Measurements from ENCODE around the gene THSD4.

Gene THSD4

DNA sequence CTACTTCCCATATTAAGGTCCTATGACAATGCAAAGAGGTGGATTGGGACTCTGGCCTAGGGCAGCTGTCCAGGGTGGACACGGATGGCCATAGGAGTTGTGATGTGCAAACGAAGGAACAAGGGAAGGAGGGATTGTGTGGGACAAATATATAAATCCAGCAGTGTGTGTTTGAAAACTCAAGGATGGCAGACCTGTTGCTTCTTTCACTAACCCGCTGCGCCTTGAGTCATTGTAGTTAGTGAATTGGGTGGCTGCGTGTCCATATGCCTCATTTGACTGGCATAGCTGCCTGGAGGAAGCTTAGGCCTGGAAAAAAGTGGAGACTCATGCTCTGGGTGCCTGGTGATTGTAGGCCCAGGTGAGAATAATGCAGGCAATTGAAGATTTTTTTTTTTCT is 334.7 kb downstream of the THSD4 start:
- H2AFZ ChIP-seq (ENCODE audit: low read depth): no peak overlapping the region
- no peaks in the 10 kb centered on the region for H4K20me1 ChIP-seq (ENCODE audit: insufficient read depth)
- no peaks in the 10 kb centered on the region for H3K4me1 ChIP-seq (ENCODE audit: low read depth, poor library complexity, severe bottlenecking)
- H3K27me3 ChIP-seq (ENCODE audit: insufficient read depth, low read depth): no peaks in the 10 kb centered on the region
- no peak overlapping the region for H3K27ac ChIP-seq
- H3K79me2 ChIP-seq (ENCODE audit: insufficient read depth, low read depth): no peaks in the 10 kb centered on the region
- no peak overlapping the region for H3K4me3 ChIP-seq (IDR thresholded peaks at IDR 0.05; ENCODE audit: insufficient read depth, low read depth, low read length)
- H3K36me3 ChIP-seq (ENCODE audit: insufficient read depth): no peaks in the 10 kb centered on the region
- no peak overlapping the region for H3K4me2 ChIP-seq
- TF ChIP-seq CTCF (conservative IDR thresholded peaks at IDR 0.05; ENCODE audit: low read depth, low read length): no peak
- no peak overlapping the region for H3K9ac ChIP-seq

DNA sequence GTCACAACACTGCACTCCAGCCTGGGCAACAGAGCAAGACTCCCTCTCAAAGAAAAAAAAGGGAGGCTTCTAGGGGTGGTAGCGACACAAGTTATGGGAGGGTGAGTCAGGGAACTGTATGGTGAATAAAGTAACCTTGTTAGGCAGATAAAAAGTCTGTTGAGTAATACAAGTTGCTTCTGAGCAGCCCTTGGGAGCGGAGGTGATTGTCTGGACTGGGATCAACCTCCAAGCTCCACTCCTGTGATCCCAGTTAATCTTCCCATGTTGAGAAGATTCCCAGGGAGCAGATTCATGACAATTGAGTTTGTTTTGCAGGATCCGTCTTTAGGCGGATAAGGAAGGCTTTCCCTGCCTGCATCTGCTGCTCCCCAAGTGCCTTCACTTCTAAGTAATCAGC is 335.9 kb downstream of the THSD4 start:
- no peak overlapping the region for H2AFZ ChIP-seq (ENCODE audit: low read depth)
- no peak for TF ChIP-seq CTCF (conservative IDR thresholded peaks at IDR 0.05; ENCODE audit: low read depth, low read length)
- no peak overlapping the region for H3K27ac ChIP-seq
- no peak overlapping the region for H3K4me3 ChIP-seq (IDR thresholded peaks at IDR 0.05; ENCODE audit: insufficient read depth, low read depth, low read length)
- H3K9ac ChIP-seq: no peak overlapping the region
- H3K36me3 ChIP-seq (ENCODE audit: insufficient read depth): no peaks in the 10 kb centered on the region
- H3K27me3 ChIP-seq (ENCODE audit: insufficient read depth, low read depth): no peaks in the 10 kb centered on the region
- H3K4me1 ChIP-seq (ENCODE audit: low read depth, poor library complexity, severe bottlenecking): no peaks in the 10 kb centered on the region
- no peak overlapping the region for H3K4me2 ChIP-seq
- no peaks in the 10 kb centered on the region for H3K79me2 ChIP-seq (ENCODE audit: insufficient read depth, low read depth)
- H4K20me1 ChIP-seq (ENCODE audit: insufficient read depth): no peaks in the 10 kb centered on the region

DNA sequence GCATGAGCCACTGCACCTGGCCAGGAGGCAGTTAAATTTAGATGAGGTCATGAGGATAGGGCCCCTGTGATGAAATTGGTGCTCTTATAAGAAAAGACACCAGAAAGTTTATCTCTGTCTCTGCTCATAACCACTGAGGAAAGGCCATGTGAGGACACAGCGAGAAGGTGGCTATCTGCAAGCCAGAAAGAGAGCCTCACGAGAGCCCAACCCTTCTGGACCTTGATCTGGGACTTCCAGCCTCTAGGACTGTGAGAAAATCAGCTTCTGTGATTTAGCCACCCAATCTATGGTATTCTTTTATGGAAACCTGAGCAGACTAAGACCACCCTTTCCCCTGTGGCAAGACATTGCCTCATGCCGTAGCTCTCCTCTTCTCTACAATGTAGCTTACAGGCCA is 337.6 kb downstream of the THSD4 start:
- no peak overlapping the region for H3K27ac ChIP-seq

DNA sequence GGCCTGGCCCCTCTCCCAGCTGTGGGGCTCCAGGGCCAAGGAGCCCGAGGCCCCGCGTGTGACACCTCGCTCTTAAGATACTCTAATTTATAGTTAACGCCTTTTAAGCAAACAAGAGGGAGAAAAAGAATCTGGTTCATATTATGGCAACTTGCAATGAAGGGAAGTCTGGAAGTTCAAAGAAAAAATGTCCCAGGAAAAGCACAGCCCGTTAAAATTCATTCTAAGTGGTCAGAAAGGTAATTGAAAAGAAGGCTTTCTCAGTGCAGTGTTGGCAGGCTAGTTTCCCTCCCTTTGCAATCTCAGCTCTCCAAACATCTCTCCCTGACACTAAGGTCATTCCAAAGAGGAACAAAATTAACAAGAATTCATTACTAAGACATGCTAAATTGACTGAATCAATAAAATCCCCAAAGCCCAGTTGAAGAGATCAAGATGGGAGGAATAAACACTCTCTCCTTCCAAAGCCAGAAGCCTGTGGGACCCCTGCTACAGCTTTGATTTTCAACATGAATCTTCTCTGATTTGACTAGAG is 339.3 kb downstream of the THSD4 start:
- Histone ChIP-seq H3K36me3 (ENCODE audit: insufficient read depth) (no peaks in the 10 kb centered on the region), H3K4me1 (ENCODE audit: low read depth, poor library complexity, severe bottlenecking) (no peaks in the 10 kb centered on the region), H3K27me3 (ENCODE audit: insufficient read depth, low read depth) (no peaks in the 10 kb centered on the region), H4K20me1 (ENCODE audit: insufficient read depth) (no peaks in the 10 kb centered on the region), H3K27ac (no peak overlapping the region), H3K9ac (no peak overlapping the region), H3K79me2 (ENCODE audit: insufficient read depth, low read depth) (no peaks in the 10 kb centered on the region), H3K4me3 (IDR thresholded peaks at IDR 0.05; ENCODE audit: insufficient read depth, low read depth, low read length) (no peak overlapping the region), H2AFZ (ENCODE audit: low read depth) (no peak overlapping the region), H3K4me2 (no peak overlapping the region)
- no peak for TF ChIP-seq CTCF (conservative IDR thresholded peaks at IDR 0.05; ENCODE audit: low read depth, low read length)

More for the DNA sequence above, 337.6 kb downstream of the THSD4 start:
- Histone ChIP-seq H2AFZ (ENCODE audit: low read depth) (no peak overlapping the region), H4K20me1 (ENCODE audit: insufficient read depth) (no peaks in the 10 kb centered on the region), H3K27me3 (ENCODE audit: insufficient read depth, low read depth) (no peaks in the 10 kb centered on the region), H3K4me3 (IDR thresholded peaks at IDR 0.05; ENCODE audit: insufficient read depth, low read depth, low read length) (no peak overlapping the region), H3K79me2 (ENCODE audit: insufficient read depth, low read depth) (no peaks in the 10 kb centered on the region), H3K4me1 (ENCODE audit: low read depth, poor library complexity, severe bottlenecking) (no peaks in the 10 kb centered on the region), H3K9ac (no peak overlapping the region), H3K4me2 (no peak overlapping the region), H3K36me3 (ENCODE audit: insufficient read depth) (no peaks in the 10 kb centered on the region)
- no peak for TF ChIP-seq CTCF (conservative IDR thresholded peaks at IDR 0.05; ENCODE audit: low read depth, low read length)
